A673 (cell line): ENCODE data around the gene PER3. TPM values are rescaled to one million over a fixed set of nuclear protein-coding genes. Genes with fewer than 3 reads are reported as not detected.
A peak's percentile ranks its signal among the peaks of the same experiment; 100 is the strongest.

Source experiments
- BruUV-seq: library from RNA; stranded (reverse); fragments of 400-500 nt; replicated peaks from 2 replicates; lab custom pipeline; 2021; lab: Mats Ljungman, UMichigan
- CTCF ChIA-PET: fragments of 300-600 bp; sonication (Branson Sonifier 250); formaldehyde crosslinking; loops from one replicate; lab custom pipeline; 2022; ENCODE audit warnings: antibody characterized with exemption; lab: Charles Lee
- POLR2A ChIA-PET: fragments of 300-600 bp; sonication (Branson Sonifier 250); formaldehyde crosslinking; loops from one replicate; lab custom pipeline; 2022; ENCODE audit warnings: antibody characterized with exemption; ENCODE audit not compliant: low non-redundant PET; lab: Charles Lee
- DNase-seq: peaks from one replicate; pipeline ENCODE4 v3.0.0-alpha.2; 2015; ENCODE audit warnings: low spot score
- H3K27ac ChIP-seq: fragments of 200-600 bp; sonication (generic); 2 replicates; pipeline ENCODE4 v1.5.1; 2016; ENCODE audit warnings: mixed run types, low read depth, mild to moderate bottlenecking, mixed read lengths, antibody characterized with exemption, low read length; ENCODE audit not compliant: poor library complexity, severe bottlenecking
- H3K27me3 ChIP-seq: fragments of 200-600 bp; sonication (generic); replicated peaks from 2 replicates; pipeline ENCODE4 v1.6.1; 2017; ENCODE audit warnings: mixed run types, low read depth, mild to moderate bottlenecking, mixed read lengths, antibody characterized with exemption, low read length; ENCODE audit not compliant: insufficient read depth, poor library complexity
- H3K36me3 ChIP-seq: fragments of 200-600 bp; sonication (generic); 2 replicates; pipeline ENCODE4 v1.6.1; 2016; ENCODE audit warnings: mixed run types, mild to moderate bottlenecking, mixed read lengths, antibody characterized with exemption, low read length; ENCODE audit not compliant: insufficient read depth, poor library complexity, severe bottlenecking
- H3K4me1 ChIP-seq: fragments of 200-600 bp; sonication (generic); 2 replicates; pipeline ENCODE4 v1.6.1; 2017; ENCODE audit warnings: mixed run types, mild to moderate bottlenecking, mixed read lengths, antibody characterized with exemption, low read length; ENCODE audit not compliant: insufficient read depth, poor library complexity, severe bottlenecking
- H3K4me3 ChIP-seq: fragments of 200-600 bp; sonication (generic); 2 replicates; pipeline ENCODE4 v1.5.1; 2016; ENCODE audit warnings: low read depth, mixed run types, mild to moderate bottlenecking, mixed read lengths, low read length; ENCODE audit not compliant: poor library complexity, severe bottlenecking
- H3K9me3 ChIP-seq: fragments of 200-600 bp; sonication (generic); 2 replicates; pipeline ENCODE4 v1.6.1; 2016; ENCODE audit warnings: mixed run types, low read depth, mild to moderate bottlenecking, mixed read lengths, antibody characterized with exemption, low read length; ENCODE audit not compliant: poor library complexity, severe bottlenecking
- CTCF ChIP-seq: fragments of 300-800, 200-600 bp; sonication (generic); conservative IDR thresholded peaks from 2 replicates; pipeline ENCODE4 v1.5.1; 2017; ENCODE audit warnings: low read depth, mild to moderate bottlenecking, antibody characterized with exemption, low read length, moderate library complexity, mixed read lengths
- EZH2 ChIP-seq: fragments of 200-600 bp; sonication (generic); IDR thresholded peaks from 2 replicates; pipeline ENCODE4 v1.6.1; 2017; ENCODE audit warnings: borderline replicate concordance, low read depth, mild to moderate bottlenecking, mixed read lengths, antibody characterized with exemption, low read length; ENCODE audit not compliant: poor library complexity, severe bottlenecking
- intact Hi-C: fragments of 100-400 bp; cut with micrococcal nuclease; formaldehyde crosslinking; loops from one replicate; pipeline ENCODE4 v1.10.0; 2022; ENCODE audit not compliant: unreplicated experiment
- total RNA-seq: library from RNA; stranded (reverse); gene quantifications from 2 replicates; pipeline ENCODE4 v1.2.3, GENCODE V29; 2021

The PER3 gene
- total RNA-seq, 1 experiment from 2014 or later = 4.1 TPM

- peak; percentile 72 for DNase-seq
- peaks cover 37% of the 10 kb centered on the region for H3K4me1 ChIP-seq
- POLR2A ChIA-PET = interaction anchor here (0.7 kb wide), 2 partner anchors 199 to 566 kb away, joined by 3 to 9 read pairs; no protein-coding TSS in a partner anchor
- no TSS peak for BruUV-seq
- CTCF ChIA-PET = interaction anchor here (0.5 kb wide), 1 partner anchor 39 kb away, joined by 6 read pairs; no protein-coding TSS in a partner anchor
- intact Hi-C loops = loop anchor here (5.0 kb wide), 1 partner anchor 744 kb away; no protein-coding TSS in a partner anchor
- no peaks in the 10 kb centered on the region for H3K36me3 ChIP-seq
- no peaks in the 10 kb centered on the region for H3K9me3 ChIP-seq
- H3K27me3 ChIP-seq = no peaks in the 10 kb centered on the region
- no peak overlapping the region for H3K4me3 ChIP-seq
- TF ChIP-seq CTCF = no peak
- no peak for TF ChIP-seq EZH2
- H3K27ac ChIP-seq = peak overlapping the region; percentile 23
These were observed 73.9 kb downstream of the PER3 start for GRCh38 chr1:7857985-7858384.

- DNase-seq = no peak
- CTCF ChIA-PET = no interaction called here
- H3K4me3 ChIP-seq = no peak overlapping the region
- TF ChIP-seq EZH2 (no peak), CTCF (no peak)
- no peaks in the 10 kb centered on the region for H3K36me3 ChIP-seq
- no peaks in the 10 kb centered on the region for H3K27me3 ChIP-seq
- H3K27ac ChIP-seq = no peak overlapping the region
- BruUV-seq = no TSS peak
- peaks cover 22% of the 10 kb centered on the region for H3K4me1 ChIP-seq
- POLR2A ChIA-PET = no interaction called here
- H3K9me3 ChIP-seq = no peaks in the 10 kb centered on the region
- intact Hi-C loops = loop anchor here (5.0 kb wide), 1 partner anchor 743 kb away; no protein-coding TSS in a partner anchor
These were observed 75.3 kb downstream of the PER3 start for GRCh38 chr1:7859406-7859805.

GRCh38 chr1:7860130-7860529 is 76.0 kb downstream of the PER3 start:
- BruUV-seq = no TSS peak

More at GRCh38 chr1:7860130-7860529, 76.0 kb downstream of the PER3 start:
- Histone ChIP-seq H3K36me3 (no peaks in the 10 kb centered on the region), H3K27me3 (no peaks in the 10 kb centered on the region), H3K27ac (no peak overlapping the region), H3K9me3 (no peaks in the 10 kb centered on the region), H3K4me3 (no peak overlapping the region), H3K4me1 (peaks cover 22% of the 10 kb centered on the region)
- ChIA-PET CTCF (no interaction called here), POLR2A (no interaction called here)
- TF ChIP-seq EZH2 (no peak), CTCF (no peak)
- intact Hi-C loops = no loop called here
- no peak for DNase-seq
